Omental fat pad (tissue), 4 donors: ENCODE data around the gene ATP5F1D. TPM values are rescaled to one million over a fixed set of nuclear protein-coding genes. Genes with fewer than 3 reads are reported as not detected.

Source experiments
- ATAC-seq: fragments of 150-250 bp; one replicate; pipeline ENCODE4 v1.9.1; 2016; ENCODE audit warnings: mild to moderate bottlenecking, moderate library complexity; ENCODE audit not compliant: low FRiP score
- DNase-seq: peaks from one replicate; pipeline ENCODE4 v3.0.0-alpha.2; 2019; ENCODE audit warnings: low spot score
- CTCF ChIP-seq, 3 donors: fragments of 450-650 bp; IDR thresholded peaks; one replicate each; pipeline ENCODE4 v1.5.1; 2016 to 2017; ENCODE audit warnings: antibody characterized with exemption in 3 of 3, mild to moderate bottlenecking in 3 of 3, moderate library complexity in 2 of 3
- total RNA-seq, 4 donors: library from RNA; depleted of rRNA; stranded (reverse); fragments of >200 nt; gene quantifications; one replicate each; pipeline ENCODE4 v1.1.0, GENCODE V29; 2016

The ATP5F1D gene
- total RNA-seq, 4 donors from 2014 or later, result 46.4 to 76.0 (median 60.2) TPM

GRCh38 chr19:1255186-1256161 is 13.9 kb downstream of the ATP5F1D start:
- no peak for DNase-seq
- ATAC-seq, result no peak
- no peak for TF ChIP-seq CTCF (IDR thresholded peaks at IDR 0.05)

- DNase-seq (no peak), ATAC-seq (no peak)
Measured at GRCh38 chr19:1256646-1257474, 15.3 kb downstream of the ATP5F1D start.

GRCh38 chr19:1257475-1258162 is 16.1 kb downstream of the ATP5F1D start:
- DNase-seq (no peak), ATAC-seq (no peak)
- no peak for TF ChIP-seq CTCF (IDR thresholded peaks at IDR 0.05)

More at GRCh38 chr19:1256646-1257474, 15.3 kb downstream of the ATP5F1D start:
- no peak for TF ChIP-seq CTCF (IDR thresholded peaks at IDR 0.05)

GRCh38 chr19:1258163-1258492 is 16.6 kb downstream of the ATP5F1D start:
- ATAC-seq, result no peak
- no peak for TF ChIP-seq CTCF (IDR thresholded peaks at IDR 0.05)
- DNase-seq, result no peak

- DNase-seq (no peak), ATAC-seq (no peak)
- TF ChIP-seq CTCF (IDR thresholded peaks at IDR 0.05), result no peak
Measured at GRCh38 chr19:1258707-1259205, 17.2 kb downstream of the ATP5F1D start.

GRCh38 chr19:1259206-1259875 is 17.8 kb downstream of the ATP5F1D start:
- ATAC-seq, result peak; percentile 2
- no peak for TF ChIP-seq CTCF (IDR thresholded peaks at IDR 0.05)
- no peak for DNase-seq
